GM18526 (cell line): ENCODE data around the gene COL23A1.

ENCODE experiments used
- POLR2A ChIP-seq: IDR thresholded peaks from 3 replicates; pipeline ENCODE4 v1.6.1; 2011; ENCODE audit not compliant: insufficient read length; ENCODE audit errors: extremely low read depth

COL23A1 gene

DNA sequence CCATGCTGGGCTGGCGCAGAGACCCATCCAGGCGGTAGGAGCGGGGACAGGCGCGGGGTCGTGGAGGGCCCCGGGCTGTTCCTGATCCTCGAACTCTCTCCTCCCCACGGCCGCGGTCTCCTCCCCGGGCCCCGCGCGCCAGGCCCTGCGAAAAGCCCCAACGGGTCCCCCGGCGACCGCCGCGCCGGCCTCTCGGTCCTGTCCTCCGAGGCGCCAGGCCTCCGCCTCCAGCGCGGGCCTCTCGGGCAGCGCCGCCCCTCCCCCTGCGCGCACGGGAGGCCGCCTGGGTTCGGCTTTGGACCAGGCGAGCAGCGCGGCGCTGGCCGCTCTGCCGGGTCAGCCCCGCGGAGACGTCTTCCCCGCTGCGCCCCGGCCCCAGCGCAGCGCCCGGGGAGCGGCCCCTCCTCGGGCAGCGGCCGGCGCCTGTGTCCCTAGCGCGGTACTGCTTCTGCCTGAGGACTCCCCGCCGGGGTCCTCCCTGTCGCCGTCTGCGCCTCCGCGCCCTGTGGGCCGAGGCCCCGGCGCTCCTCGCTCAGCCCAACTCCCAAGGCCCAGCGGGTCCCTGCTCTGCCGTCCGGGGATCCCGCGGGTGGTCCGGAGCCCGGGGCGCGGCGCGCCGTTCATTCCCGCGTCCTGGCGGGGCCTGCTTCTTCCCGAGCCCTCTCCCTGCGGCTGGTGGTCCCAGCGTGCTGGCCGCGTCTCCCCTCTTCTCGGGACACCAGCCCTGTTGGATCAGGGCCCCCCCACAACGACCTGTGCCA lies 13.4 kb downstream of the COL23A1 start:
- TF ChIP-seq POLR2A: no peak

DNA sequence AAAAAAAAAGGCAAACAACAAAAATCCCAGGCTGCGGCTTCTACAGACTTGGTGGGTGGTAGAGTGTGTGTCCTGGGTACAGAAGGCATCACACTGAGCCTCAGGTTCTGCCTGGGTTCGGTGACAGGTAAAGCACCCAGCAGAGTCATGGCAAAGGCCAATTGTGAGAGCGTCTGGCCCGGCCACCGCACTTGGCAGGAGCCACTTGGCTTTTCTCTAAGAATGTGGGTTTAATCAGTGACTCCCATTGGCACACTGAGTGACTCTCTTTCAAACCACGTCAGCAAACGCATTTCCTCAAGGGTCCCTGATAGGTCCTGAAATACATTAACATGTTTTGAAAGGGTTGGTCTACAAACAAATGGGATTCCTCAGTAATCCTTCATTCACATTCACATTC lies 17.0 kb downstream of the COL23A1 start:
- TF ChIP-seq POLR2A: no peak

DNA sequence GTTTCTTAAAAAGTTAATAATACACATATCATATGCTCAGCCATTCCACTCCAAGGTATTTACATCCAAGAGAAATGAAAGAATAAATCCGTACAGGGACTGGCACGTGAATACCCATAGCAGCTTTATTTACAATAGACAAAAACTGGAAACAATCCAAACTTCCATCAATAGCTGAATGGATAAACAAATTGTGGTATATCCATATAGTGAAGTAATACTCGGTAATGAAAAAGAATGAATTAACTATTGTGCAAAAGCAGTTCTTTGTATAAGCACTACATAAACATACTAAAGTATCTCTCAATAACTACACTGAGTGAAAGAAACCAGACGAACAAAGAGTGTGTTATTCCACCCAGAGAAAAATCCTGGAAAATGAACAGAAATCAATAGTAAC lies 17.6 kb downstream of the COL23A1 start:
- TF ChIP-seq POLR2A: no peak

DNA sequence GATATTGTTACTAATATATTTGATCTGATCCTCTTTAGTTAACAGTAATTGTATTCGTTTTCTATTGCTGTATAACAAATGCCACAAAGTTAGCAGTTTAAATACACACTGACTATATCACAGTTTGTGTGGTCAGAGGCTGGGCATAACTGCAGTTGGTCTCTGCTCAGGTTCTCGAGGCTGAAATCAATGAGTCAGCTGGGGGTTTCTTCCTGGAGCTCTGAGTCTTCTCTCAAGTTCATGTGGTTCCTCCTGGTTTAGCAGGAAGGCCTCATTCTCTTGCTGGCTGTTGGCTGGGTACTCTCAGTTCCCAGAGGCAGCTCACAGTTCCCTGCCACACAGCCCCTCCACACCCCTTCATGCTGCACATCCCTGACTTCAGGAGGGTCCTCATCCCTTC lies 20.7 kb downstream of the COL23A1 start:
- no peak for TF ChIP-seq POLR2A

GRCh38 chr5:178564811-178565550 lies 25.2 kb downstream of the COL23A1 start:
- TF ChIP-seq POLR2A: no peak

DNA sequence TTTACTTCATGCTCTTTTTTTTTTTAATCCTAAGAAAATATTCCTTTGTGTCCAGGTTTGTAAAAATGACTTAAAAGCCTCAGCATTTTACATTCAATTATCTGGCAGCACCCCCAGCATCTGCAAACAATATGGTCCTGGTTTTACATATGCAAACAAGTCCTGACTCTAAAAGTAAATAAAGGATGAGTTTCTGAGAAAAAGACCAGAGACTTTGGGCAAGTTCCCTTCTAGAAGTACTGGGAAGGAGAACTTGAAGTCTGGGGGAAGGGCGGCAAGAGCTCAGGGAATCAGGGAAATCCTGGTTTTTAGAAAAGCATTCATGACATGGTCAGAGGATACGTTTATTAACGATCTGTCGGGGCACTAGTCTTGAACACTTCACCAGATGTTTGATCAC lies 25.8 kb downstream of the COL23A1 start:
- no peak for TF ChIP-seq POLR2A

DNA sequence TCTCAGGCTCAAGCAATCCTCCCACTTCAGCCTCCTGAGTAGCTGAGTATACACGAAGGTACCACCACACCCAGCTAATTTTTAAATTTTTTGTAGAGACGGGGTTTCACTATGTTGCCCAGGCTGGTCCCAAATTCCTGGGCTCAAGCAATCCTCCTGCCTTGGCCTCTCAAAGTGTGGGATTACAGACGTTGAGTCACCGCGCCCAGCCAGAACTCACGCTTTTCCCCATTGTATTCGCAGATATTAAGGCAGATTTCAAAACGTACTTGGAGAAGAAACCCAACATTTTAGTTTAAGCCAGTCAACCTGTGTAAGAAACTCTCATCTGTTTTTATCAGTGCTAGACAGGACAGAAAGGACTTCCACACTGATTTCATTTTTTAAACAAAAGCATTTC lies 26.6 kb downstream of the COL23A1 start:
- TF ChIP-seq POLR2A: no peak

DNA sequence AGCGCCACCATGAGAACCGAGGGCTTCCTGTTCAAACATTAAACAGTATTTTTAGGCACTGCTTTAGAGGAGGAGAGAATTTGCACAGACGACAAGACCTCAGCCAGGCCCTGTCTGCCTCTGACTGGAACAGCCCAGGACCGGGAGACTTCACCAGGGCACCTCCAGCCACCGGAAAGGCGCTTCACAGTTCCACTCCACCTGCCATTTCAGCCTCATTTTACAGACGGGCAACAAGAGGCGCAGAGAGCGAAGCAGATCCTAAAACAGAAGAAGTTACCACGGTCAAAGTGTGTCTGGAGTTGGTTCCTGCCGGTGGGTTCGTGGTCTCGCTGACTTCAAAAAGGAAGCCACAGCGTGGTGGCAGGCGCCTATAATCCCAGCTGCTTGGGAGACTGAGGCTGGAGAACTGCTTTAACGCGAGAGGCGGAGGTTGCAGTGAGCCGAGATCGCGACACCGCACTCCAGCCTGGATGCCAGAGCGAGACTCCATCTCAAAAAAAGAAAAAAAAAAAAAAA lies 28.4 kb downstream of the COL23A1 start:
- no peak for TF ChIP-seq POLR2A

DNA sequence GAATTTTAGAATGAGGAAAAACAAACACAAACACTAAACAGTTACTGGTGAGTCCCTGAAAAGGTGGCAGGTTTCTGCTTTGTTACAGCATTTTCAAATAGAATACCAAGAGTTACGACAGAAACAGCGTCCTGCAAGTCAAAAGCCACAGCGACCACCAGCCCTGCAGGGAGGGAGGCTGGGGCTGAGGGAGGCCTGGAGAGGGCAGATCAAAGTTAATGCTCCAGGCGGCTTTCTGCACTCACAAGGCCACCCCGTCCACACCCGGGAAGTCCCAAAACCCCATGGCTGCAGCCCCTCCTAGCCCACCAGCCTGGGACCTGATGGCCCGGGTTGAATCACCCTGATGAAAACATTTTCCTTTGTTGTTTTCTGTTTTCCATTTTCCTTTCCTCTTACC lies 29.3 kb downstream of the COL23A1 start:
- TF ChIP-seq POLR2A: no peak

DNA sequence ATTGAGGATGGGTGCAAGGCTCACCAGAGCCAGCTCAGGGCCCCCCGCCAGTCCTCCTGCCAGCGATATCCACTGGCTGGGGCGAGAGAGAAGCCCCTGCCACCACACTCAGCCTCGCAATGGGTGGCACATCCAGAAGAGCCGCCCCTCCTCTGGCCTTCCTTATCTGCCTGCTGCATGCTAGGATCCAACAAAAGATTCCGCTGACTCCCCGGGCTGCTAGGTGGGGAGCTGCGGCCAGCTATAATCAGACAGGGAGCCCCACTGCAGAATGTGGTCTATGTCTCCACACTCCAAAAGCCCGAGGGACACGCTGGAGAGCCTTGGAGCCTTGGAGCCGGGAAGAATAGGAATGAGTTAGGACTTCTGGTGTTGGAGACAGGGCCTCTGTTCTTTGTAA lies 32.8 kb downstream of the COL23A1 start:
- TF ChIP-seq POLR2A: no peak

- TF ChIP-seq POLR2A: no peak
Observed at GRCh38 chr5:178555771-178556211, 34.4 kb downstream of the COL23A1 start.

GRCh38 chr5:178555005-178555404 lies 35.2 kb downstream of the COL23A1 start:
- no peak for TF ChIP-seq POLR2A

- TF ChIP-seq POLR2A: no peak
Observed at GRCh38 chr5:178554311-178554710, 35.9 kb downstream of the COL23A1 start.

GRCh38 chr5:178553517-178553916 lies 36.7 kb downstream of the COL23A1 start:
- TF ChIP-seq POLR2A: no peak

DNA sequence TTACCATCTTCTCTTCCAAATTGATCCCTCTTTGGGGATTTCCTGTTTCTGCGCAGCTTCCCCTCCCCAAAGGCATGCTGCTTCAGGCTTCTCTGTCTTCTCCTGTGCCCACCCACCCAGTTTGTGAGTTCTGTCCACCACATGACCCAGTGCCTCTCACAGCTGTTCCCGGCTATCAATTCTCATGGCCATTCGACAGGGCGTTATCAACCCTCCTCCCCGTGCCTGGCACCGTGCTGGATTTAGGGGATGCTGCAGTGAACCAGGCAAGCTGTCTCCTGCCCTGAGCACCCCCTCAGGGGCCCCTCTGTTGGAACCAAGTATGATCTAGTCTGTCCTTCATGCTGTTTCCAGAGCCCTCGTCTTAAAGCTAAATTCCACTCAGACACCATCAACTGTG lies 38.7 kb downstream of the COL23A1 start:
- no peak for TF ChIP-seq POLR2A

- TF ChIP-seq POLR2A: no peak
Observed at GRCh38 chr5:178551059-178551458, 39.1 kb downstream of the COL23A1 start.
